Measurements from ENCODE around the gene HBEGF.

DNA sequence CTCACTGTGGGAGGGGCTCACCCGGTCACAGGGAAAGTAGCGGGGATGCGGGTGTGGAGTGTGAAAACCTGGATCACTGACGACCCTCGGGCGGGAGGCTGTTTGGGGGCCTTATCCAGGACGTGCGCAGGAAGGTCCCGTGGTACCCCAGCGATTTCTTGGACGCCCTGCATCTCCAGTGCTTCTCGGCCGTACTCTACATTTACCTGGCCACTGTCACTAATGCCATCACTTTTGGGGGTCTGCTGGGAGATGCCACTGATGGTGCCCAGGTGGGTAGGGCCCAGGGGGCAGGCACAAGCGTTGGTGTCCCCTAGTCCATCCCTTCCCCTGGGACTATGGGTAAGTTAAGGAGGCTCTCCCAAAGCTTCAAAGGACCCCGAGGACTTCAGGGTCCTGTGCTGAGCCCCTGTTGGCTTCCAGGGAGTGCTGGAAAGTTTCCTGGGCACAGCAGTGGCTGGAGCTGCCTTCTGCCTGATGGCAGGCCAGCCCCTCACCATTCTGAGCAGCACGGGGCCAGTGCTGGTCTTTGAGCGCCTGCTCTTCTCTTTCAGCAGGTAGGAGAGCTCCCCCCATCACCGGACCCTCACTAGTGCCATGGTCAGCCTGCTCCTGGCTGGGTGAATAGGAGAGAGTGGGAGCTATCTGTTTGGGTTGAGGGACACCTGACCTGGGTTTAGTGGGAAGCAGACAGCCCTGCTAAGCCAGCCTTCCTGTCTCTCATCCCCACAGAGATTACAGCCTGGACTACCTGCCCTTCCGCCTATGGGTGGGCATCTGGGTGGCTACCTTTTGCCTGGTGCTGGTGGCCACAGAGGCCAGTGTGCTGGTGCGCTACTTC lies 17.4 kb upstream of the HBEGF start:
- TF ChIP-seq, protein P1, sequence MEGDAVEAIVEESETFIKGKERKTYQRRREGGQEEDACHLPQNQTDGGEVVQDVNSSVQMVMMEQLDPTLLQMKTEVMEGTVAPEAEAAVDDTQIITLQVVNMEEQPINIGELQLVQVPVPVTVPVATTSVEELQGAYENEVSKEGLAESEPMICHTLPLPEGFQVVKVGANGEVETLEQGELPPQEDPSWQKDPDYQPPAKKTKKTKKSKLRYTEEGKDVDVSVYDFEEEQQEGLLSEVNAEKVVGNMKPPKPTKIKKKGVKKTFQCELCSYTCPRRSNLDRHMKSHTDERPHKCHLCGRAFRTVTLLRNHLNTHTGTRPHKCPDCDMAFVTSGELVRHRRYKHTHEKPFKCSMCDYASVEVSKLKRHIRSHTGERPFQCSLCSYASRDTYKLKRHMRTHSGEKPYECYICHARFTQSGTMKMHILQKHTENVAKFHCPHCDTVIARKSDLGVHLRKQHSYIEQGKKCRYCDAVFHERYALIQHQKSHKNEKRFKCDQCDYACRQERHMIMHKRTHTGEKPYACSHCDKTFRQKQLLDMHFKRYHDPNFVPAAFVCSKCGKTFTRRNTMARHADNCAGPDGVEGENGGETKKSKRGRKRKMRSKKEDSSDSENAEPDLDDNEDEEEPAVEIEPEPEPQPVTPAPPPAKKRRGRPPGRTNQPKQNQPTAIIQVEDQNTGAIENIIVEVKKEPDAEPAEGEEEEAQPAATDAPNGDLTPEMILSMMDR (IDR thresholded peaks at IDR 0.05; ENCODE audit: insufficient read depth, low read depth, low read length) = no peak
- TF ChIP-seq EZH2 (IDR thresholded peaks at IDR 0.05; ENCODE audit: insufficient read depth, low read length) = no peak

All from astrocyte (in vitro differentiated cells and primary cell).